GM12878 (cell line): ENCODE data around the gene SAP130. TPM values are rescaled to one million over a fixed set of nuclear protein-coding genes. Genes with fewer than 3 reads are reported as not detected.

Experiments used
- ATAC-seq: fragments of 200-7000 bp; cut with Tn5 transposase; 3 replicates; pipeline ENCODE4 v1.9.1; 2020; ENCODE audit warnings: mild to moderate bottlenecking, moderate library complexity
- BruUV-seq: library from RNA; stranded (reverse); fragments of 400-500 nt; replicated peaks from 2 replicates; lab custom pipeline; 2021; lab: Mats Ljungman, UMichigan
- CTCF ChIA-PET: fragments of 300-600 bp; sonication (Branson Sonifier 250); formaldehyde crosslinking; extraction: SDS; loops from one replicate; lab custom pipeline; 2021; ENCODE audit warnings: inconsistent platforms; lab: Yijun Ruan, JAX
- POLR2A ChIA-PET: fragments of 350-600 bp; formaldehyde crosslinking; extraction: SDS; loops from one replicate; lab custom pipeline; 2021; ENCODE audit warnings: inconsistent platforms; lab: Charles Lee
- RAD21 ChIA-PET: fragments of 300-600 bp; sonication (Branson Sonifier 250); formaldehyde crosslinking; loops from one replicate; lab custom pipeline; 2023; ENCODE audit warnings: antibody characterized with exemption; ENCODE audit not compliant: unreplicated experiment; lab: Charles Lee
- SMC1A ChIA-PET: fragments of 300-600 bp; sonication (Branson Sonifier 250); formaldehyde crosslinking; loops from one replicate; lab custom pipeline; 2023; ENCODE audit not compliant: unreplicated experiment, uncharacterized antibody; lab: Charles Lee
- DNase-seq: peaks from one replicate; pipeline ENCODE4 v3.0.0-alpha.2; 2011; ENCODE audit warnings: low read depth, low spot score
- FAIRE-seq: peaks from 3 replicates; lab custom pipeline; 2011; peaks lifted over from hg19 to GRCh38; lab: Jason Lieb, UNC
- H2AFZ ChIP-seq: 2 replicates; pipeline ENCODE4 v1.6.0; 2011; ENCODE audit warnings: low read depth, low read length, control low read depth; ENCODE audit not compliant: control insufficient read depth
- H3K27ac ChIP-seq: 2 replicates; pipeline ENCODE4 v1.5.1; 2011; ENCODE audit warnings: control low read depth; ENCODE audit not compliant: control insufficient read depth, insufficient read depth
- H3K27me3 ChIP-seq, 2 experiments: replicated peaks in 1 of 2; 2 replicates each; pipeline versions ENCODE4 v1.6.0 to v1.6.1; 2011; ENCODE audit warnings: low read length in 1 of 2; ENCODE audit not compliant: control insufficient read depth in 2 of 2, insufficient read depth in 2 of 2
- H3K36me3 ChIP-seq, 2 experiments: 2 replicates each; pipeline ENCODE4 v1.5.1; 2011; ENCODE audit warnings: low read length in 1 of 2; ENCODE audit not compliant: control insufficient read depth in 2 of 2, insufficient read depth in 2 of 2
- H3K4me1 ChIP-seq: 2 replicates; pipeline ENCODE4 v1.6.1; 2011; ENCODE audit warnings: mild to moderate bottlenecking, low read length, moderate library complexity, mixed read lengths; ENCODE audit not compliant: control insufficient read depth, insufficient read depth
- H3K4me2 ChIP-seq: 2 replicates; pipeline ENCODE4 v1.6.0; 2011; ENCODE audit warnings: control low read depth; ENCODE audit not compliant: control insufficient read depth, insufficient read depth
- H3K4me3 ChIP-seq: fragments of 200-600 bp; sonication (generic); 2 replicates; pipeline ENCODE4 v1.5.1; 2016
- H3K79me2 ChIP-seq: 2 replicates; pipeline ENCODE4 v1.6.0; 2011; ENCODE audit warnings: low read length; ENCODE audit not compliant: control insufficient read depth, insufficient read depth
- H3K9ac ChIP-seq: 2 replicates; pipeline ENCODE4 v1.8.0; 2011; ENCODE audit warnings: low read length, control low read depth, mixed read lengths; ENCODE audit not compliant: control insufficient read depth, insufficient read depth
- H3K9me3 ChIP-seq: replicated peaks from 3 replicates; pipeline ENCODE4 v1.5.1; 2011; ENCODE audit warnings: mild to moderate bottlenecking, low read length; ENCODE audit not compliant: control insufficient read depth, insufficient read depth
- H4K20me1 ChIP-seq: 2 replicates; pipeline ENCODE4 v1.6.0; 2011; ENCODE audit not compliant: control insufficient read depth, insufficient read depth
- ETV6 ChIP-seq, 2 experiments: fragments of 450-650 bp in 1 of 2; IDR thresholded peaks in 1 of 2; conservative IDR thresholded peaks in 1 of 2; 2 replicates each; pipeline ENCODE4 v1.6.1; 2014; ENCODE audit warnings: antibody characterized with exemption in 1 of 2, borderline replicate concordance in 1 of 2, low read depth in 1 of 2, mild to moderate bottlenecking in 1 of 2, moderate library complexity in 1 of 2
- KLF5 ChIP-seq: fragments of 450-650 bp; IDR thresholded peaks from 2 replicates; pipeline ENCODE4 v1.6.1; 2014; ENCODE audit warnings: mild to moderate bottlenecking; ENCODE audit not compliant: partially characterized antibody
- PAX8 ChIP-seq: fragments of 450-650 bp; IDR thresholded peaks from 2 replicates; pipeline ENCODE4 v1.6.1; 2017; ENCODE audit warnings: mild to moderate bottlenecking, moderate library complexity
- SKIL ChIP-seq: fragments of 450-650 bp; IDR thresholded peaks from 2 replicates; pipeline ENCODE4 v1.6.1; 2017; ENCODE audit warnings: mild to moderate bottlenecking, low read depth, inconsistent platforms; ENCODE audit not compliant: poor library complexity, severe bottlenecking
- SPI1 ChIP-seq: IDR thresholded peaks from 2 replicates; pipeline ENCODE4 v1.6.1; 2011; ENCODE audit warnings: low read depth, mild to moderate bottlenecking, low read length, moderate library complexity, borderline replicate concordance; ENCODE audit not compliant: insufficient read depth
- TCF3 ChIP-seq: IDR thresholded peaks from 2 replicates; pipeline ENCODE4 v1.6.1; 2012; ENCODE audit warnings: low read depth, mild to moderate bottlenecking, low read length, borderline replicate concordance; ENCODE audit not compliant: insufficient read depth
- ZBTB4 ChIP-seq: fragments of 450-650 bp; formaldehyde crosslinking; IDR thresholded peaks from 2 replicates; pipeline ENCODE4 v1.4.0; 2022; ENCODE audit warnings: mild to moderate bottlenecking, moderate library complexity
- WGBS: methylation state at CpG from one replicate; pipeline ENCODE4 v1.1.6; 2016; ENCODE audit warnings: low lambda C conversion rate; ENCODE audit not compliant: insufficient replicate concordance, insufficient coverage; ENCODE audit errors: missing lambda C conversion rate; 5-methylcytosine and 5-hydroxymethylcytosine counted together
- in situ Hi-C: fragments of 300-500 bp; cut with MboI; formaldehyde crosslinking; loops from 9 replicates; pipeline ENCODE4 v1.14.3; 2018; ENCODE audit warnings: mixed read lengths
- intact Hi-C: fragments of 100-400 bp; cut with micrococcal nuclease; formaldehyde crosslinking; loops from one replicate; pipeline ENCODE4 v1.14.2; 2022; ENCODE audit not compliant: unreplicated experiment
- polyA plus RNA-seq, 11 experiments: library from polyadenylated mRNA; depleted of rRNA in 4 of 11; unstranded in 6 of 11; stranded (reverse) in 5 of 11; fragments of >200 nt; fragmentation: Nextera tagmentation in 4 of 11; fragmentation: Illumina TruSeq in 1 of 11; extraction: Ambion mirVana in 4 of 11; extraction: Trizol in 1 of 11; gene quantifications; 1 replicate in 1 of 11; 2 replicates in 10 of 11; pipeline versions ENCODE4 v1.2.1 to v1.2.3, GENCODE V29; 2011 to 2016; ENCODE audit warnings: inconsistent platforms in 2 of 11, missing spikeins in 2 of 11, low read depth in 1 of 11
- total RNA-seq, 4 experiments: library from RNA; depleted of rRNA in 3 of 4; stranded (reverse); fragments of >200 nt in 3 of 4; fragmentation: Illumina TruSeq in 1 of 4; extraction: Trizol in 1 of 4; gene quantifications; 2 replicates each; pipeline versions ENCODE4 v1.2.1 to v1.2.3, GENCODE V29; 2013 to 2021

SAP130 gene
- total and polyA plus RNA-seq, 10 of the 15 experiments (the other 5 are each of a cell fraction or from before 2014, with no cell fraction given): 5.0 to 26.2 (median 9.9) TPM

- intact Hi-C loops: no loop called here
- no peak overlapping the region for H3K4me2 ChIP-seq
- ATAC-seq (no peak), DNase-seq (no peak), FAIRE-seq (no peak)
- H3K79me2 ChIP-seq: no peaks in the 10 kb centered on the region
- H3K36me3 ChIP-seq: no peaks in the 10 kb centered on the region
- RAD21 ChIA-PET: no interaction called here
- no peak overlapping the region for H3K9ac ChIP-seq
- no peak for TF ChIP-seq SKIL
- no peak for TF ChIP-seq PAX8
- TF ChIP-seq SPI1: no peak
- no peak for TF ChIP-seq TCF3
- no peak for TF ChIP-seq ETV6 (conservative IDR thresholded peaks at IDR 0.05 in 1 of 2, IDR thresholded peaks at IDR 0.05 in 1 of 2; ENCODE audit: borderline replicate concordance in 1 of 2, low read depth in 1 of 2)
- TF ChIP-seq ZBTB4 (CRISPR knock-in tag): no peak
- TF ChIP-seq KLF5: no peak
- TF ChIP-seq, all 136 proteins: peak for 0
- ChIA-PET CTCF (no interaction called here), SMC1A (no interaction called here), POLR2A (interaction anchor here (0.6 kb wide), 1 partner anchor 185 kb away, joined by 5 read pairs; no protein-coding TSS in a partner anchor)
- in situ Hi-C loops: no loop called here
- no peaks in the 10 kb centered on the region for H3K9me3 ChIP-seq
- no peaks in the 10 kb centered on the region for H3K27me3 ChIP-seq
- BruUV-seq: no TSS peak
- H3K4me1 ChIP-seq: peaks cover 2% of the 10 kb centered on the region
- H2AFZ ChIP-seq: no peak overlapping the region
- H4K20me1 ChIP-seq: no peaks in the 10 kb centered on the region
- no peak overlapping the region for H3K4me3 ChIP-seq
- 75% methylated on average over 3 of the region's 3 CpGs for WGBS
- no peak overlapping the region for H3K27ac ChIP-seq
These were observed 117.4 kb downstream of the SAP130 start for GRCh38 chr2:127910415-127910814.
